ENCODE measurements around the gene SNAP23.
"Not testable (repeated sequence)": the region's sequence is repeated elsewhere in the genome, so short reads cannot be mapped to it uniquely, and the experiment has no call there.

Gene SNAP23

GRCh38 chr15:42498212-42499068 is 3.0 kb downstream of the SNAP23 start:
- no peak for DNase-seq

- DNase-seq, result no peak
These were observed 4.6 kb downstream of the SNAP23 start for GRCh38 chr15:42499858-42500609.

GRCh38 chr15:42502477-42502876 is 7.0 kb downstream of the SNAP23 start:
- DNase-seq, result no peak

GRCh38 chr15:42503825-42504224 is 8.4 kb downstream of the SNAP23 start:
- DNase-seq, result no peak

GRCh38 chr15:42504631-42505030 is 9.2 kb downstream of the SNAP23 start:
- no peak for DNase-seq

- DNase-seq, result no peak
These were observed 12.1 kb downstream of the SNAP23 start for GRCh38 chr15:42507514-42507913.

GRCh38 chr15:42508263-42508690 is 12.8 kb downstream of the SNAP23 start:
- DNase-seq, result no peak

- DNase-seq, result no peak
These were observed 15.0 kb downstream of the SNAP23 start for GRCh38 chr15:42510258-42511006.

- no peak for DNase-seq
These were observed 15.6 kb downstream of the SNAP23 start for GRCh38 chr15:42511007-42511391.

GRCh38 chr15:42523331-42523730 is 27.9 kb downstream of the SNAP23 start:
- no peak for DNase-seq

- DNase-seq, result no peak
These were observed 33.5 kb downstream of the SNAP23 start for GRCh38 chr15:42528970-42529369.

- no peak for DNase-seq
These were observed 37.8 kb downstream of the SNAP23 start for GRCh38 chr15:42533246-42533645.

GRCh38 chr15:42544853-42545629 is 49.6 kb downstream of the SNAP23 start:
- no peak for DNase-seq

- DNase-seq, result no peak
These were observed 52.4 kb downstream of the SNAP23 start for GRCh38 chr15:42547918-42548248.

GRCh38 chr15:42548249-42549031 is 53.0 kb downstream of the SNAP23 start, which contains the start of the genes HAUS2 and LRRC57:
Gene HAUS2 (plus strand): TSS chr15:42548838. CDS start chr15:42548873, 35 bp downstream.
Gene LRRC57 (minus strand): TSS chr15:42548793. CDS start chr15:42548434, 359 bp downstream.
- peak; percentile 77 for DNase-seq

GRCh38 chr15:42549032-42549491 is 53.6 kb downstream of the SNAP23 start:
- peak; percentile 73 for DNase-seq

GRCh38 chr15:42549741-42550392 is 54.4 kb downstream of the SNAP23 start:
- DNase-seq, result no peak

- no peak for DNase-seq
These were observed 58.1 kb downstream of the SNAP23 start for GRCh38 chr15:42553554-42553953.

- not testable (repeated sequence) for DNase-seq
These were observed 61.2 kb downstream of the SNAP23 start for GRCh38 chr15:42556550-42557207.

- no peak for DNase-seq
These were observed 63.3 kb downstream of the SNAP23 start for GRCh38 chr15:42558739-42559138.

Measured in NCI-H1092 treated with DMSO at 0.1 percent for 48 hours (cell line).